TTC549 (cell line): ENCODE data around the gene RPL5.
A peak's percentile ranks its signal among the peaks of the same experiment; 100 is the strongest.

Experiments
- FAIRE-seq: peaks from 2 replicates; lab custom pipeline; 2012; peaks lifted over from hg19 to GRCh38; lab: Jason Lieb, UNC

Gene RPL5

DNA sequence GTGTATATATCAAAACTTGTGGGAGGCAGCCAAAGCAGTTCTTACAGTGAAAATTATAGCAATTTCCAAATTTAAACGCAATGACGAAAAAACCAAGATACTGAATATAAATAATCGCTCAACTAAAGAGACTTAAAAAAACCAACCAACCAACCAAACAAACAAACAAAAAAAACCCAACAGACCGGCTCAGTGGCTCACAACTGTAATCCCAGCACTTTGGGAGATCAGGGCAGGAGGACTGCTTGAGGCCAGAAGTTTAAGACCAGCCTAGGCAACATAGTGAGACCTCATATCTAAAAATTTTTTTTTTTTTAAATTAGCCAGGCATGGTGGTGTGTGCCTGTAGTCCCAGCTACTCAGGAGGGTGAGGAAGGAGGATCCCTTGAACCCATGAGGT, 23.4 kb downstream of the RPL5 start:
- FAIRE-seq, result no peak

DNA sequence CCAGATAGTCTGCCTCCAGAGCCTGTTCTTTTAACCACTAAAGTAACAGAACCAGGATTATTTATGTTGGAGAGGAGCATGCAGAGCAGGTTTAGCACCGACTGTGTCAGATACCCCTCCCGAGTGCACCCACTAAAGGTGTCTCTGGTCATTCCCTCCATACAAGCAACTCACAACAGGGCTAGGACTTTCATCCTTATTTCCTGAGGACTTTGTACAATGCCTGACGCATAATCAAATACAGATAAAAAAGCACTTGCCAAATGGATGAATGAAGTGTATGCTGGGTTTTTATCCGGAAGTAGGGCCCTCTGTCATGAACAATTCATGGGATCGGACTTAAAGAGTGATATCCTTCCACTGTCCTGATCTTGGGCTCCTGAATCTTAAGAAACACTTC, 26.0 kb downstream of the RPL5 start:
- FAIRE-seq, result no peak

DNA sequence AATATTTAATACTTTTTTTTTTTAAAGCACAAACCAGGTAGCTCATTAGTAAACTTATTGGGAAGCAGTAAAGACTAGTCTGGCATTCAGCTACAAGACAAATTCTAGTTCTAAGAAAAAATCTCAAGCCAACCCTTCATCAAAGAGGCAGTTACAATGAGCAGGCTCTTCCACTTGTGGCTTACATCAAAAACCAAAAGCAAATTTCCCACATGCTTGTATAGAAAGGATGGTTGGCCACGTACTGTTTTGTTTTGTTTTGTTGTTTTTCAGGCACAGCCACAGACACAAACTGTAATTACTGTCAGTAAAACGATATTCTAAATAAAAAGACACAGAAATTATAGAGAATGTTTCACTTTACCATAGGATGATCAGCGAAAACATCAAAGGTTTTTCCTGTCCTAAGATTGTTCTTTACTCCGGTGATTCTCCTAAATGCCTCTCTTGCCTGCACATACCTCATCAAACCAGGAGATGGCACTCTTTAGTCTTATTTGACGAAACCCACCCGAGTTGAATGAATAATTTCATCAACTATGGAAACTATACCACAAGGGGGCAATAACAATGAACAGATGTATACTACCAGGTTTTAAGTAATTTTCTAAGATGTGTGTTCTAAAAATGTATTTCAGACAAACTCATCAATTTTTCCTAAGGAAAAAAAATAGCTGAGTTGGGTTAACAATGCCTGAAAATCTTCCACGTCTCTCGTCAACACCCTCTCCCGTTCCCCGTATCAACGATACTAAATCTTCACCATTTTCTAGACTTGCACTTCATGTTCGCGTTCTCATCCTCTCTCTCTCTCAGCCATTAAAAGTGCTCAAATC, 26.9 kb downstream of the RPL5 start:
- peak; percentile 97 for FAIRE-seq

DNA sequence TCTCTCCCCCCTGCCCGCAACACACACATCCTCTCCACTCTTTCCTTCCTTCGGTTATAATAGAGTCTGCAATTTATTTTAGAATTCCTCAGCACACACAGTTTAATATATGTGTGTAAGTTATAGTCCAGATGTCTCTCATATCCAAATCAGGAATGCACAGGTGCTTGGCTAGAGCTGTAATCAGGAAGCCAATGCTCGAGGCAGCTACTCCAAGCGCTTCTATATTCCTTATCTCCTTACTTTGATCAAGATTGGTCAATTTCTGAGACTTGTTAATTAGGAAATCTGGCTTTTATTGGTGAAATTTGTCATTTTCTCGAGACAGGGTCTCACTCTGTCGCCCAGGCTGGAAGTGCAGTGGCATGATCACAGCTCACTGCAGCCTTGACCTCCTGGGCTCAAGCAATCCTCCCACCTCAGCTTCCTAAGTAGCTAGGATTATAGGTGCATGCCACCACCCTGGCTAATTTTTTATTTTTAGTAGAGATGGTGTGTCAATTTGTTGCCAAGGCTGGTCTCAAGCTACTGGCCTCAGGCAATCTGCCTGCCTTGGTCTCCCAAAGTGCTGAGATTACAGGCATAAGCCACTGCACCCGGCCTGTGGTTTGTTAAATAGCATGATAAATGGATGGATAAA, 27.7 kb downstream of the RPL5 start:
- no peak for FAIRE-seq

DNA sequence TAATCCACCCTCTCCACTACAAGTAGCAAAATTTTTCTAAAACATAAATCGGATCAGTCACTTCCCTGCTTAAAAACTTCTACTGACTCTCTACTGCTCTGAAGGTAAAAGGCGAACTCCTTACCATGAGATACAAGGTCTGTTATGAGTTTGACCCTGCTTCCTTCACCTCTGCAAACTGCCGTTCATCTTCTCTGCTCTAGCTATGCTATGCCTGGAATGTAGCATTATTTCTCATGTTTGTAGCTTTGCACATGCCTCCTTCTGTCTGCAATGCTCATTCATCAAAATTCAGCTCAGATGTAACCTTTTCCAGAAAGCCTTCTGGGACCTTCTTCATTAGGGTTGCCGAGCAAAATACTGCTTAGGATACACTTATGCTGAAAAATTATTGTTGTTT, 30.8 kb downstream of the RPL5 start:
- FAIRE-seq, result no peak

DNA sequence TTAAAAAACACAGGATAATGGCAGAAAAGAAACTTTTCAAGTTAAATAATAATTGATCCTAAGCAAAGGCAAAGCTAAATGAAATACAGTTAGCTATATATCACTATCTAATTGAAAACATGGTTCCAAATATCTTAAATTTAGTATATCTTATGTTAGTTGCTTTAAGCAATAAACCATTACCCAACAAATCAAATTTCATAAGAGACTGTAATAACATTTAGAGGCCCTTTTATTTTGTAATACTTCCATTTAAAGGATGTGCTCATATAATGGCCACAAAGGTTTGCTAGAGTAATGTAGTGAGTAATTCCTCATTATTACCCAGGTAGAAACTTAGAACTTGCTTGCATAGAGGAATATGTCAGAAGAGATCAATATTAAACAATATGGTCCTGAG, 32.3 kb downstream of the RPL5 start:
- no peak for FAIRE-seq

DNA sequence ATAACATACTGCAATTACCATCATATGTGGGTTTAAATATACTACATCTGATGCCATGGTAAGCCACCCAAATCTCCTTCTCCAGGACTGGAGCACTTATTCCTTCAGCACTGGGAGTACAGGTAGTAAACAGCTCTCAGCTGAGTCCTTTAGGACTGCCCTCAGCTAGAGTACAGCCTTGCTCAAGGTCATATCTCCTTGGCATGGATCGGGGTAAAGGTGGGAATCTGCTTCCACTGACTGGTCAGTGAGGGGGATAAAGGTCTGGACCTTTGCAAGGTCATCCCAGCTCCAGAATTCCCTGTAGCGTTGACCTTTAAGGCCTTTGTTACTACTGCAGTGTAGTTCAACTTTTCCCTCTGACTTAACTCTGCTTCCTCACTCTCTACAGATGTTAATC, 38.8 kb downstream of the RPL5 start:
- no peak for FAIRE-seq

DNA sequence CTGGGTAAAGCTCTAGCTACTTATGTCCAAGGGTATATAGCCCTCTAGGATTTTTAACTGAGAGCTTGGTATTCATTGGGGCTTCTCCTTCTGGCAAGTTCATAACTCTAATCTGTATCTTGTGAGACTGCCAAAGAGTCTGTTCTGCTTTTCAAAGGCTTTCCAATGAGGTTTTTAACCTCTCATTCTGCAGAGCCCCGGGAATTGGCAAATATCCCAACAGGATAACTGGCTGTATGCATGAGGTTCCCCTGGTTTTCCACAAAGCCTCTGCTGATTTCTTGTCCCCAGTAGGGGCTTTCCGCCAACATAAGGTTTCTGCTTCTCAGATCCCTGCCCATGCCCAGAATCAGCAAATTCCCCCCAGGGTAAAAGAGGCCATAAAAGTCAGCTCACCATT, 40.9 kb downstream of the RPL5 start:
- no peak for FAIRE-seq

DNA sequence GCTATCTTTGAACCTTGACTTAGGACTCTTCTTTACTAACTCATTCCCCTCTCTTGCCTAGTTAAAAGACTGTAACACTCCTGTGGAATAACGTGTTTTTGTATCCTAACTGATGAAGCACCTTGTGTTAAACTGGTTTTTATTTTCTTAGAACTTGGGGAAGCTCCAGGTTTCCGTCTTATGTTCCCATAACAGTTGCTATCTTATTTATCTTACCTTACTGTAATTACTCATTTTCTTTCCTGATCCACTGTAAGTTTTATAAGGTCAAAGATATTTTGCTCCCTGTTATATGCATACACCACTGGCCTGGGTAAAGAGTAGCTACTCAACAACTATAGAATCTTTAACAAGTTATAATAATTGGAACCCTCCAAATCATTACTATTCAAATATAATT, 43.1 kb downstream of the RPL5 start:
- no peak for FAIRE-seq

DNA sequence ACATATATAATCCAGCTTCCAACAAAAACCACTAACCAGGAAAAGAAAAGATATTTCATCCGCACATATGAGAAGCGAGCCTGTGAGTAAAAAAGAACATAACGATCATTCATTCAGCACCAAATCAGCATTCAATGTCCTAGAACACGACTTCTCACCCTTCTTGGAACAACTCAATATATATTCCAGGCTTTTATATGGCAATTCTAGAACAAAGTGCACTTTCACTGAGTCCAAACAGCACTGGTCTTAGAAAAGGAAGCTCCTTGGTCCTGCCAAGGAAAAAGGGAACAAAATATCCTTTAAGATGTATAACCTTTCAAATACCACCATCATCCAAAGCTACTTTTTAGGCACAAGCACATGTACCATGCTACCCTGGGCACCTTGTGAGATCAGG, 44.5 kb downstream of the RPL5 start:
- no peak for FAIRE-seq

DNA sequence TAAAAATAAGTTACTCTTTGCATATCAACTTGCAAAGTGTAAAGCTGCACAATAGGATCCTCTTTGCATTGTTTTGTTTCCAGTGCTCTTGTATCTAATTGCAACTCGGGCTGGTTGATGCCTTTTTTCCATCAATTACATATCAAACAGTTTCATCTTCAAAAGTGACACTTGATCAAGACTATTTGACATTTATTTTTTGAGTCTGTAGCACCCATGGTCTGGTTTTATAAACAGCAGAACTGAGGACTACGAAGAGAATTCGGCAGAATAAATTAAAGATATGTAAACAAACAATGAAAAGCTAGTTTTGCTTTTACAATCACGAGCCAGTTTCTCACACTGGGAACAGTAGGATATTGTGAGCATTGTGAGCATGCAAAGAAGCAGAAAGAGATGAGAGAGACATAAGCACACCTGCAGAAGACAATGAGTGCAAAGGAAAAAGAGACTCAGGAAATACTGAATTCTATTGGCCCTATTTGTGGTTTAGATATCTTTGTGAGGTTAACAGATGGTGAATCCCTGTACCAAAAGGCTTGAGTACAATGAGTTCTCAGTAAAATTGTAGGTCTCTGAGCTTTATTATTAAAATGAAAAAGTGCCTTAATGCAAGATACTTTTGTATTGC, 45.4 kb downstream of the RPL5 start:
- FAIRE-seq, result no peak

DNA sequence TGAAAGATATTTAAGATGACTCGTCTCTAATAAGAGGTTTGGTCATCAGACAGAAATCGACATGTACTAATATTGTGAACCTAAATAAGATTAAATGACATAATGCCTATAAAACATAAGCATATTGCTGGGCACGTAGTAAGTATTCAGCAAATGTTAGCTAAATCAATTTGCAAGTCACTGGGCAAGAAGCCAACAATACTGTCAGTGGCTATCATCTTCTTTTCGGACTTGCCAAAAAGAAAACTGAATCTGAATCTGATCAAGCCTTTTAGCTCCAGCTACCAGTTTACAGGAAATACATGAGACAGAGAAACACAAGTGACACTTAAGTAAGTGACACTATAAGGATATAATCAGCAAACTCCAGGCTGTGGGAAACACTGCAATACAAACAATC, 46.0 kb downstream of the RPL5 start:
- FAIRE-seq, result no peak

DNA sequence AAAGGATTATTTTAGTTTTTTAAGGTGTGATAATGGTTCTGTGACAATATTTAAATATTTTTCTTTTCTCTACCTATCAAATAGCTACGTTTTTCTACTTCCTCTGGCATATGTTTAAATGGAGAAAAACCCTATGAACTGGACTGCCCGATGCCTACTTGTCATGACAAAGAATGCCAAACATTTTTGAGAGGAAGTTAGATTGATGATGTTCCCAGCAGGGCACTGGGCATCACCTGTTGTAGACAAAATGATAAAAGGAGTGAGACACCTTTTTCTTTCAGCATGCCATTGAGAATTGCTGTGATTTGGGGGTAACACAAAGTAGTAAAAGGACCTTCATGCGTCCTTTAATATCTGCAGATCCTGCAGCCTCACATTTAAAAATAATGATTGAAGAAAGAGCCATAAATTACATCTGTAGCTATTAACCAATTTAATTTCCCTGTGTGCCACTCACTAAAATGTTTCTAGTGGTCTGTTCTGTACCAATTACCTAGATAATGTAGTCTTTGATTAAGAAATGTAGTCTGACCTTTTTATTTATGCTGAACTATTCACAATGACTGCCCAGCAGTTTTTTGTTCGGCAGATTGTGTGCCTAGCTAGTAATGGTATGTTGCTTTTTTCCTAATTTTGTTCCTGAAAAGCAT, 47.6 kb downstream of the RPL5 start:
- no peak for FAIRE-seq

DNA sequence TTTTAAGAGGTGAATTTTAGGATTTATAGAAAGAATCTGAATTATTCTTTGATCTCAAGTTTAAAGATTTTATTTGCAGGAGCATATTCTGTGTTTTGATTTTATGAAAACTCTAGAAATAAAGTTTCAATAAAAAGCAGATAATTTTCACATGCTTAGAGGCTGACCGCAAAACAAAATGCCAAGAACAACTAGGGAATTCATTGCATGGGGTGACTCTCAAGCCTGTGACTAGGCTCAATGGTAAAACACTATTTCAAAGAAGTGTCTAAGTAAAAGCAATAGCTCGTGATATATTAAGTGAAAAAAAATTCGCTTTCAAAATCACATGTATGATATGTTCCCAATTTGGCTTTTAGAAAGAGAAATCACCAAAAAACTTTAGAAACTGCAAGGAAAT, 49.6 kb downstream of the RPL5 start:
- no peak for FAIRE-seq

DNA sequence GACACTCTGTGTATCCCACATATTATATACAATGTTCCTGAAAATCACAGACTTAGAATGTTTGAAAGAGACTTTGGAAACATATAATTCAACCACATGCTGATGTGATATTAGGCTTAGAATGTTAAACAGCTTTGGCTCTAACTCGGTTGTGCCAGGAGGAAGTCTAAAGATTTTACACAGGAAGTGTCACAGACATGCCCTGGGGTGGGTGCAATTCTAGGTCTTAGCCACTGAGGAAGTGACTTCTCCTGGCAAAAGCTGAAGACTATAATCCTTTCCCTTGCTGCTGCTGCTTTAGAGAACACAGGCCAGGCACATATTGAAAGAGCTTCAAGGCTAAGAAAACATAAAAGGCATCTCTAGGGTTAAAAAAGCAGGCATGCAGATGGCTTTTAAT, 51.0 kb downstream of the RPL5 start:
- FAIRE-seq, result no peak

DNA sequence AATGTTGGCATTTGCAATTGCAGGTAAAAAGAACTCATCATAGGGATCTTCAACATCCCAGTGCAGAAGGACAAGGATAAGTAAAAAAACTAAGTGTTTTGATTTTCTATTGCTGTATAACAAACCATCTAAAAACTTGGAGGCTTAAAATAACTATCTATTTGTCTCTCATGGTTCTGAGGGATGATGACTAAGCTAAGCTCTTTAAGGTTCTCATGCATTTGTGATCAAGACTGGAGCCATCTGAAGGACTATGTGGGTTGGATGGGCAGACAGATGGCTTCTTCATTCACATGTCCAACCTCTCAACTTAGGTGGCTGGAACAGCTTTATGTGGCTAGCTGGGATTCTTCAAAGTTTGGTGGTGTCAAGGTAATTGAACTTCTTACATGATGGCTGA, 51.5 kb downstream of the RPL5 start:
- FAIRE-seq, result no peak

DNA sequence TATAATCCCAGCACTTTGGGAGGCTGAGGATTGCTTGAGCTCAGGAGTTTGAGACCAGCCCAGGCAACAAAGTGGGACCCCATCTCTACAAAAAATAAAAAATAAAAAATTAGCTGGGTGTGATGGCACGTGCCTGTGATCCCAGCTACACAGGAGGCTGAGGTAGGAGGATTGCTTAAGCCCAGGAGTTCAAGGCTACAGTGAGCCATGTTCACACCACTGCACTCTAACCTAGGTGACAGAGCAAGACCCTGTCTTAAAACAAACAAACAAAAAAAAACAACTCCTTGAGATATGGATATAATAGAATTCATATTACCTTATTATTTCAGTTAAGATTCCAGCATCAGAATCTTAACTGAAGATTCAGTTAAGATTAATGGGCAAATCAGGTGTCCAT, 52.4 kb downstream of the RPL5 start:
- FAIRE-seq, result no peak

DNA sequence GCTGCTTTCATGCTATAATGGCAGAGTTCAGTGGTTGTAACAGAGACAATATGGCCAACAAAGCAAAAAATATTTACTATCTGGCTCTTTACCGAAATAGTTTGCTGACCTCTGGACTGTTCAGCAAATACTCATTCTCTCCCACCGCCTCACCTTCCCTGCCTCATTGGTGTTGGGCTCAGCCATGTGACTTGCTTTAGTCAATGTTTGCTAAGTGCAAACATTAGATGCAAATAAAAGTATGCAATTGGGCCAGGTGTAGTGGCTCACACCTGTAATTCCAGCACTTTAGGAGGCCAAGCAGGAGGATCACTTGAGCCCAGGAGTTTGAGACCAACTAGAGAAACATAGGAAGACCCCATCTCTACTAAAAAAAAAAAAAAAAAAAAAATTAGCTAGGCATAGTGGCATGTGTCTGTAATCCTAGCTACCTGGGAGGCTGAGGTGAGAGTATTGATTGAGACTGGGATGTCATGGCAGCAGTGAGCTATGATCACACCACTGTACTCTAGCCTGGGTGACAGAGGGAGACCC, 55.1 kb downstream of the RPL5 start:
- no peak for FAIRE-seq

DNA sequence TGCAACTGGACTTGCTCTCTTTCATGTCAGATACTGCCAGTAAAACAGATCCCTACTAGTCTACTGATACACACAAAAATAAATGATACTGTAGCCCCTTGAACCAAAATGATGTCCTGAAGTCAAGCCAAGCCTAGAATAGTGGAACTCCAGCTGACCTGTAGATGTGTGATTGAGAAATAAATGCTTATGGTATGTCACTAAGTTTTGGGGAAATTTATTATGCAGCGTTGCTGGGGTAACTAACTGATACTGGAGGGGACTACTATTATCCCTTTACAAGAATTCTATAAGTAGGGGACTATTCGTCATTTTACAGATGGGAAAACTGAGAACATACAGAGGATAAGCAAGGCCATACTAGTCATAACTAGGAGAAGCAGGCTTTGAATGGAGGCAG, 55.6 kb downstream of the RPL5 start:
- FAIRE-seq, result no peak
